Stomach (tissue), 4 donors: ENCODE results near the gene IARS2.

Experiments
- POLR2AphosphoS5 ChIP-seq, 3 donors: sonication (generic); formaldehyde crosslinking; IDR thresholded peaks; one replicate each; pipeline ENCODE4 v1.6.1; 2016; ENCODE audit warnings: antibody characterized with exemption in 3 of 3
- TF ChIP-seq, protein P1 (sequence below), 7 experiments: fragments of 450-650 bp in 4 of 7; fragments of 200-600 bp in 3 of 7; sonication (generic) in 3 of 7; IDR thresholded peaks; one replicate each; pipeline ENCODE4 v1.5.1; 2016 to 2019; ENCODE audit warnings: antibody characterized with exemption in 7 of 7, control low read depth in 2 of 7, mild to moderate bottlenecking in 1 of 7

DNA sequence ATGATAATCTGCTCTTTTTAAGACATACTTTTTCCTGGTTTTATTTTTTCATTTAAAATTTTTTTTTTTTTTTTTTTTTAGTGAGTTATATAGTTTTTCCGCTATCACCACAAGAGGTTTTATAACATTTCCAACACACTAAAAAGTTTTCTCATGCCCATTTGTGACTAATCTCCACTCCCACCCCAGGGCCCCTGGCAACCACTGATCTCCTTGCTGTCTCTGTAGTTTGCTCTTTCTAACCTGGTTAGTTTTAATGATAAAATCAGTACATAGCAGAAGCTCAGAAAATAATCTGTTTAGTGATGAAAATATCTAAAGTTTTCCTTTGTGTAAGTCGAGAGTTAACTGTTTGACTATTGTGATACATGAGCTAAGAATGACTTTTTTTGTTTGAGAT is 41.8 kb downstream of the IARS2 start:
- TF ChIP-seq, protein P1, sequence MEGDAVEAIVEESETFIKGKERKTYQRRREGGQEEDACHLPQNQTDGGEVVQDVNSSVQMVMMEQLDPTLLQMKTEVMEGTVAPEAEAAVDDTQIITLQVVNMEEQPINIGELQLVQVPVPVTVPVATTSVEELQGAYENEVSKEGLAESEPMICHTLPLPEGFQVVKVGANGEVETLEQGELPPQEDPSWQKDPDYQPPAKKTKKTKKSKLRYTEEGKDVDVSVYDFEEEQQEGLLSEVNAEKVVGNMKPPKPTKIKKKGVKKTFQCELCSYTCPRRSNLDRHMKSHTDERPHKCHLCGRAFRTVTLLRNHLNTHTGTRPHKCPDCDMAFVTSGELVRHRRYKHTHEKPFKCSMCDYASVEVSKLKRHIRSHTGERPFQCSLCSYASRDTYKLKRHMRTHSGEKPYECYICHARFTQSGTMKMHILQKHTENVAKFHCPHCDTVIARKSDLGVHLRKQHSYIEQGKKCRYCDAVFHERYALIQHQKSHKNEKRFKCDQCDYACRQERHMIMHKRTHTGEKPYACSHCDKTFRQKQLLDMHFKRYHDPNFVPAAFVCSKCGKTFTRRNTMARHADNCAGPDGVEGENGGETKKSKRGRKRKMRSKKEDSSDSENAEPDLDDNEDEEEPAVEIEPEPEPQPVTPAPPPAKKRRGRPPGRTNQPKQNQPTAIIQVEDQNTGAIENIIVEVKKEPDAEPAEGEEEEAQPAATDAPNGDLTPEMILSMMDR (IDR thresholded peaks at IDR 0.05), result no peak
- no peak for TF ChIP-seq POLR2AphosphoS5 (IDR thresholded peaks at IDR 0.05)
